ENCODE results near the gene PSD2. TPM values are rescaled to one million over a fixed set of nuclear protein-coding genes. Genes with fewer than 3 reads are reported as not detected.

PSD2 gene
- total and polyA plus RNA-seq, 2 experiments from 2014 or later = under 0.01 TPM; not detected in 1

GRCh38 chr5:139861021-139861888 lies 65.6 kb downstream of the PSD2 start:
- Histone ChIP-seq H3K4me3 (no peak overlapping the region), H2AFZ (no peak overlapping the region), H3K9ac (no peak overlapping the region), H4K20me1 (ENCODE audit: insufficient read depth) (no peaks in the 10 kb centered on the region), H3K36me3 (ENCODE audit: low read depth) (no peaks in the 10 kb centered on the region), H3K4me2 (ENCODE audit: unreplicated experiment) (no peak overlapping the region), H3K27ac (no peak overlapping the region), H3K4me1 (ENCODE audit: insufficient read depth) (no peaks in the 10 kb centered on the region), H3K79me2 (ENCODE audit: insufficient read depth) (no peaks in the 10 kb centered on the region), H3K9me2 (ENCODE audit: insufficient read depth) (no peaks in the 10 kb centered on the region), H3F3A (ENCODE audit: insufficient read depth) (no peaks in the 10 kb centered on the region), H3K9me3 (ENCODE audit: low read depth) (no peaks in the 10 kb centered on the region), H3K27me3 (replicated peaks; ENCODE audit: insufficient read depth) (peaks cover 14% of the 10 kb centered on the region; the same call in 1 of the 2 replicates)
- in situ Hi-C loops (cut with MboI) = no loop called here
- 68 to 75% methylated on average over 15 of the region's 15 CpGs for WGBS, 2 experiments (ENCODE audit: low coverage in 1 of 2, low lambda C conversion rate in 2 of 2, missing lambda C conversion rate in 2 of 2)
- DNase-seq = no peak
- TF ChIP-seq EZH2phosphoT487 (IDR thresholded peaks at IDR 0.05; ENCODE audit: insufficient read depth, low read depth) (no peak), EZH2 (IDR thresholded peaks at IDR 0.05; ENCODE audit: insufficient read depth, poor library complexity, severe bottlenecking) (no peak)

- Histone ChIP-seq H3K36me3 (ENCODE audit: low read depth) (no peaks in the 10 kb centered on the region), H4K20me1 (ENCODE audit: insufficient read depth) (no peaks in the 10 kb centered on the region), H3K9ac (no peak overlapping the region), H3K4me3 (no peak overlapping the region), H3K4me2 (ENCODE audit: unreplicated experiment) (no peak overlapping the region), H3K27ac (no peak overlapping the region), H3K4me1 (ENCODE audit: insufficient read depth) (no peaks in the 10 kb centered on the region), H3K9me2 (ENCODE audit: insufficient read depth) (no peaks in the 10 kb centered on the region), H2AFZ (no peak overlapping the region), H3K27me3 (replicated peaks; ENCODE audit: insufficient read depth) (peaks cover 18% of the 10 kb centered on the region), H3K9me3 (ENCODE audit: low read depth) (no peaks in the 10 kb centered on the region), H3K79me2 (ENCODE audit: insufficient read depth) (no peaks in the 10 kb centered on the region), H3F3A (ENCODE audit: insufficient read depth) (no peaks in the 10 kb centered on the region)
- 72 to 87% methylated on average over 4 of the region's 4 CpGs for WGBS, 2 experiments (ENCODE audit: low coverage in 1 of 2, low lambda C conversion rate in 2 of 2, missing lambda C conversion rate in 2 of 2)
- no peak for DNase-seq
- TF ChIP-seq EZH2phosphoT487 (IDR thresholded peaks at IDR 0.05; ENCODE audit: insufficient read depth, low read depth) = no peak
- TF ChIP-seq EZH2 (IDR thresholded peaks at IDR 0.05; ENCODE audit: insufficient read depth, poor library complexity, severe bottlenecking) = no peak
- in situ Hi-C loops (cut with MboI) = no loop called here
Observed at GRCh38 chr5:139861889-139862207, 66.2 kb downstream of the PSD2 start.

GRCh38 chr5:139862313-139862712 lies 66.7 kb downstream of the PSD2 start:
- H3K9ac ChIP-seq = no peak overlapping the region
- H3K79me2 ChIP-seq (ENCODE audit: insufficient read depth) = no peaks in the 10 kb centered on the region
- H3K4me3 ChIP-seq = no peak overlapping the region
- H3K36me3 ChIP-seq (ENCODE audit: low read depth) = no peaks in the 10 kb centered on the region
- no peaks in the 10 kb centered on the region for H4K20me1 ChIP-seq (ENCODE audit: insufficient read depth)
- in situ Hi-C loops (cut with MboI) = no loop called here
- no peaks in the 10 kb centered on the region for H3F3A ChIP-seq (ENCODE audit: insufficient read depth)
- no peaks in the 10 kb centered on the region for H3K9me3 ChIP-seq (ENCODE audit: low read depth)
- no peaks in the 10 kb centered on the region for H3K9me2 ChIP-seq (ENCODE audit: insufficient read depth)
- H3K4me1 ChIP-seq (ENCODE audit: insufficient read depth) = no peaks in the 10 kb centered on the region
- no peak for TF ChIP-seq EZH2 (IDR thresholded peaks at IDR 0.05; ENCODE audit: insufficient read depth, poor library complexity, severe bottlenecking)
- TF ChIP-seq EZH2phosphoT487 (IDR thresholded peaks at IDR 0.05; ENCODE audit: insufficient read depth, low read depth) = no peak
- H3K27ac ChIP-seq = no peak overlapping the region
- peaks cover 20% of the 10 kb centered on the region for H3K27me3 ChIP-seq (replicated peaks; ENCODE audit: insufficient read depth)
- peak; percentile 85 for DNase-seq
- 58 to 75% methylated on average over 2 of the region's 2 CpGs for WGBS, 2 experiments (ENCODE audit: low coverage in 1 of 2, low lambda C conversion rate in 2 of 2, missing lambda C conversion rate in 2 of 2)
- no peak overlapping the region for H2AFZ ChIP-seq
- H3K4me2 ChIP-seq (ENCODE audit: unreplicated experiment) = no peak overlapping the region

GRCh38 chr5:139862803-139863202 lies 67.2 kb downstream of the PSD2 start:
- H3K9me2 ChIP-seq (ENCODE audit: insufficient read depth) = no peaks in the 10 kb centered on the region
- no peak for DNase-seq
- 52 to 55% methylated on average over 2 of the region's 2 CpGs for WGBS, 2 experiments (ENCODE audit: low coverage in 1 of 2, low lambda C conversion rate in 2 of 2, missing lambda C conversion rate in 2 of 2)
- TF ChIP-seq EZH2 (IDR thresholded peaks at IDR 0.05; ENCODE audit: insufficient read depth, poor library complexity, severe bottlenecking) (no peak), EZH2phosphoT487 (IDR thresholded peaks at IDR 0.05; ENCODE audit: insufficient read depth, low read depth) (no peak)
- H3K9me3 ChIP-seq (ENCODE audit: low read depth) = no peaks in the 10 kb centered on the region
- no peaks in the 10 kb centered on the region for H4K20me1 ChIP-seq (ENCODE audit: insufficient read depth)
- no peaks in the 10 kb centered on the region for H3K4me1 ChIP-seq (ENCODE audit: insufficient read depth)
- peaks cover 15% of the 10 kb centered on the region for H3K27me3 ChIP-seq (replicated peaks; ENCODE audit: insufficient read depth)
- H3K9ac ChIP-seq = no peak overlapping the region
- no peak overlapping the region for H3K4me2 ChIP-seq (ENCODE audit: unreplicated experiment)
- H2AFZ ChIP-seq = no peak overlapping the region
- no peaks in the 10 kb centered on the region for H3K36me3 ChIP-seq (ENCODE audit: low read depth)
- in situ Hi-C loops (cut with MboI) = no loop called here
- no peak overlapping the region for H3K27ac ChIP-seq
- H3K4me3 ChIP-seq = no peak overlapping the region
- no peaks in the 10 kb centered on the region for H3F3A ChIP-seq (ENCODE audit: insufficient read depth)
- no peaks in the 10 kb centered on the region for H3K79me2 ChIP-seq (ENCODE audit: insufficient read depth)

Measured in GM23248 (cell line).